ENCODE results near the gene SHROOM1. TPM values are rescaled to one million over a fixed set of nuclear protein-coding genes. Genes with fewer than 3 reads are reported as not detected.
A peak's percentile ranks its signal among the peaks of the same experiment; 100 is the strongest.
"Not testable (repeated sequence)": the region's sequence is repeated elsewhere in the genome, so short reads cannot be mapped to it uniquely, and the experiment has no call there.

SHROOM1 gene
- total RNA-seq, 1 experiment from 2014 or later = 0.54 TPM

DNA sequence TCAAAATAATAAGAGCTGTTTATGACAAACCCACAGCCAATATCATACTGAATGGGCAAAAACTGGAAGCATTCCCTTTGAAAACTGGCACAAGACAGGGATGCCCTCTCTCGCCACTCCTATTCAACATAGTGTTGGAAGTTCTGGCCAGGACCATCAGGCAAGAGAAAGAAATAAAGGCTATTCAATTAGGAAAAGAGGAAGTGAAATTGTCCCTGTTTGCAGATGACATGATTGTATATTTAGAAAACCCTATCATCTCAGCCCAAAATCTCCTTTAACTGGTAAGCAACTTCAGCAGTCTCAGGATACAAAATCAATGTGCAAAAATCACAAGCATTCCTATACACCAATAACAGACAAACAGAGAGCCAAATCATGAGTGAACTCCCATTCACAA, 26.2 kb downstream of the SHROOM1 start:
- CTCF ChIA-PET; intact Hi-C loops (cut with micrococcal nuclease; ENCODE audit: unreplicated experiment); H3K27me3 ChIP-seq (replicated peaks; ENCODE audit: insufficient read depth, low read depth, low read length, poor library complexity); H3K27ac ChIP-seq (ENCODE audit: low read depth, low read length, poor library complexity, severe bottlenecking); POLR2A ChIA-PET (ENCODE audit: low non-redundant PET); DNase-seq (ENCODE audit: low spot score); H3K4me1 ChIP-seq (ENCODE audit: insufficient read depth, low read length, poor library complexity, severe bottlenecking); H3K9me3 ChIP-seq (ENCODE audit: low read depth, low read length, poor library complexity, severe bottlenecking); H3K4me3 ChIP-seq (ENCODE audit: low read depth, low read length, poor library complexity, severe bottlenecking); H3K36me3 ChIP-seq (ENCODE audit: insufficient read depth, low read length, poor library complexity, severe bottlenecking); BruUV-seq (replicated peaks): not testable (repeated sequence)

DNA sequence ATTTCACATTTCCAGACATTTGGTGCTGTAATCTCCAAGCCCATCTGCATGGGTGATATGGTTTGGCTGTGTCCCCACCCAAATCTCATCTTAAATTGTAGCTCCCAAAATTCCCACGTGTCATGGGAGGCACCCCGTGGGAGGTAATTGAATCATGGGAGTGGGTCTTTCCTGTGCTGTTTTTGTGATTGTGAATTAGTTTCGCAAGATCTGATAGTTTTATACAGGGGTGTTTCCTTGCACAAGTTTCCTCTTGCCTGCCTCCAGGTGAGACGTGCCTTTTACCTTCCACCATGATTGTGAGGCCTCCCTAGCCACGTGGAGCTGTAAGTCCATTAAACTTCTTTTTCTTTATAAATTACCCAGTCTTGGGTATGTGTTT, 27.8 kb downstream of the SHROOM1 start:
- H3K4me1 ChIP-seq (ENCODE audit: insufficient read depth, low read length, poor library complexity, severe bottlenecking); H3K36me3 ChIP-seq (ENCODE audit: insufficient read depth, low read length, poor library complexity, severe bottlenecking); H3K27ac ChIP-seq (ENCODE audit: low read depth, low read length, poor library complexity, severe bottlenecking); H3K27me3 ChIP-seq (replicated peaks; ENCODE audit: insufficient read depth, low read depth, low read length, poor library complexity); H3K9me3 ChIP-seq (ENCODE audit: low read depth, low read length, poor library complexity, severe bottlenecking); BruUV-seq (replicated peaks); DNase-seq (ENCODE audit: low spot score); H3K4me3 ChIP-seq (ENCODE audit: low read depth, low read length, poor library complexity, severe bottlenecking); CTCF ChIA-PET; intact Hi-C loops (cut with micrococcal nuclease; ENCODE audit: unreplicated experiment); POLR2A ChIA-PET (ENCODE audit: low non-redundant PET): not testable (repeated sequence)

DNA sequence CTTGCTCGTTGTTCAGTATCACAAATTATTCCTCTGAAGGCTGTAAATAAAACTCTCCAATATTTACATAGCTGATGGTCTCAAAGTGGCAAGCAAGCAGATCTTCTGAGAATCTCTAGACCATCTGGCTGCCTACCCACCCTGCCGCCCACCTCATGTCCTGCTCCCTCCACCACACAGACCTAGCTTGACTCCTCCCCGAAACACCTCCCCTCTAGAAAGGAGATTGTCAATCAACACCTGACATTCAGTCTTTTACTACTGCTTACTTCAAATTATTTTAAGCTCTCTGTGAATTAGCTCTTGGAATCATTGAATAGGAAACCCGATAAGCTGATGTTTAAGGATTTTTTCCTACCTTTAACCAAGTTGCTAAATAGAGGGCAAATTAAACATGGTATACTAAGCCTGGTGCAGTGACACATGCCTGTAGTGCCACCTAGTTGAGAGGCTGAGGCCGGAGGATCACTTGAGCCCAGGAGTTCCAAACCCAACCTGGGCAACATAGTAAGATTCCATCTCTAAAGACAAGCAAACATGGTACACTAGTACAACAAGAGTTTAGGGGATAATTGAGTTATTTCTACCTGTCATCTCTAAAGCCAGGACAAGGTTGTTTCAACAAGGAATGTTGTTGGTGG, 28.3 kb downstream of the SHROOM1 start:
- Histone ChIP-seq H3K4me1 (ENCODE audit: insufficient read depth, low read length, poor library complexity, severe bottlenecking) (no peaks in the 10 kb centered on the region), H3K4me3 (ENCODE audit: low read depth, low read length, poor library complexity, severe bottlenecking) (no peak overlapping the region), H3K36me3 (ENCODE audit: insufficient read depth, low read length, poor library complexity, severe bottlenecking) (no peaks in the 10 kb centered on the region), H3K27me3 (replicated peaks; ENCODE audit: insufficient read depth, low read depth, low read length, poor library complexity) (peaks cover 4% of the 10 kb centered on the region), H3K9me3 (ENCODE audit: low read depth, low read length, poor library complexity, severe bottlenecking) (no peaks in the 10 kb centered on the region), H3K27ac (ENCODE audit: low read depth, low read length, poor library complexity, severe bottlenecking) (no peak overlapping the region)
- BruUV-seq (replicated peaks) = no TSS peak
- intact Hi-C loops (cut with micrococcal nuclease; ENCODE audit: unreplicated experiment) = no loop called here
- TF ChIP-seq EZH2 (IDR thresholded peaks at IDR 0.05; ENCODE audit: borderline replicate concordance, low read depth, low read length, poor library complexity, severe bottlenecking) = no peak
- TF ChIP-seq, protein P1, sequence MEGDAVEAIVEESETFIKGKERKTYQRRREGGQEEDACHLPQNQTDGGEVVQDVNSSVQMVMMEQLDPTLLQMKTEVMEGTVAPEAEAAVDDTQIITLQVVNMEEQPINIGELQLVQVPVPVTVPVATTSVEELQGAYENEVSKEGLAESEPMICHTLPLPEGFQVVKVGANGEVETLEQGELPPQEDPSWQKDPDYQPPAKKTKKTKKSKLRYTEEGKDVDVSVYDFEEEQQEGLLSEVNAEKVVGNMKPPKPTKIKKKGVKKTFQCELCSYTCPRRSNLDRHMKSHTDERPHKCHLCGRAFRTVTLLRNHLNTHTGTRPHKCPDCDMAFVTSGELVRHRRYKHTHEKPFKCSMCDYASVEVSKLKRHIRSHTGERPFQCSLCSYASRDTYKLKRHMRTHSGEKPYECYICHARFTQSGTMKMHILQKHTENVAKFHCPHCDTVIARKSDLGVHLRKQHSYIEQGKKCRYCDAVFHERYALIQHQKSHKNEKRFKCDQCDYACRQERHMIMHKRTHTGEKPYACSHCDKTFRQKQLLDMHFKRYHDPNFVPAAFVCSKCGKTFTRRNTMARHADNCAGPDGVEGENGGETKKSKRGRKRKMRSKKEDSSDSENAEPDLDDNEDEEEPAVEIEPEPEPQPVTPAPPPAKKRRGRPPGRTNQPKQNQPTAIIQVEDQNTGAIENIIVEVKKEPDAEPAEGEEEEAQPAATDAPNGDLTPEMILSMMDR (conservative IDR thresholded peaks at IDR 0.05; ENCODE audit: low read depth, low read length) = 0 out of 2 replicates have a peak, but pooled peaks have one; percentile 12
- ChIA-PET CTCF (no interaction called here), POLR2A (ENCODE audit: low non-redundant PET) (no interaction called here)
- no peak for DNase-seq (ENCODE audit: low spot score)

DNA sequence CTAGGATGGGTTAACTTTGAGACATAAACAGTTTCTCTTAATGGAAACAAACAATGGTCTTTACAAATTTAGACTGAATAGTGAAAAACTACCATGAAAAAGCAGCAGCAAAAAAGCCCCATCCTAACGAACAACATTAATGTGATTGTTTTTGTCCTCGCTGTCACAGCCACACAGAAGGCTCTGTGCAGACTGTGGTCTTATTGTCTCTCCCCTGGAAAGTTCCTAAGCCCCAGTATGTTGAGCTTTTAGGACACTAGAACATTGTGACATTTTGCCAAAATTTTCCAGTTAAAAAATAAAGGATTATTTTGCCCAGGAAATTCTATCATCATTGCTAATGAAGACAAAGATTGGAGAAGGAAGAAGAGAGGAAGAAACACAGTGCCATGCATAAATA, 29.9 kb downstream of the SHROOM1 start:
- intact Hi-C loops (cut with micrococcal nuclease; ENCODE audit: unreplicated experiment) = no loop called here
- no peak overlapping the region for H3K27ac ChIP-seq (ENCODE audit: low read depth, low read length, poor library complexity, severe bottlenecking)
- ChIA-PET POLR2A (ENCODE audit: low non-redundant PET) (no interaction called here), CTCF (interaction anchor here (0.5 kb wide), 1 partner anchor 20 kb away, joined by 4 read pairs; no protein-coding TSS in a partner anchor)
- TF ChIP-seq EZH2 (IDR thresholded peaks at IDR 0.05; ENCODE audit: borderline replicate concordance, low read depth, low read length, poor library complexity, severe bottlenecking) = no peak
- TF ChIP-seq, protein P1 (conservative IDR thresholded peaks at IDR 0.05; ENCODE audit: low read depth, low read length) = no peak
- no peaks in the 10 kb centered on the region for H3K9me3 ChIP-seq (ENCODE audit: low read depth, low read length, poor library complexity, severe bottlenecking)
- BruUV-seq (replicated peaks) = no TSS peak
- H3K4me1 ChIP-seq (ENCODE audit: insufficient read depth, low read length, poor library complexity, severe bottlenecking) = no peaks in the 10 kb centered on the region
- no peak for DNase-seq (ENCODE audit: low spot score)
- no peaks in the 10 kb centered on the region for H3K36me3 ChIP-seq (ENCODE audit: insufficient read depth, low read length, poor library complexity, severe bottlenecking)
- H3K4me3 ChIP-seq (ENCODE audit: low read depth, low read length, poor library complexity, severe bottlenecking) = no peak overlapping the region
- H3K27me3 ChIP-seq (replicated peaks; ENCODE audit: insufficient read depth, low read depth, low read length, poor library complexity) = peaks cover 4% of the 10 kb centered on the region
